NOMO-1 treated with dmso at 0.1 percent for 144 hours (cell line): ENCODE data around the gene CCDC148.

Source experiments
- DNase-seq: peaks from one replicate; lab custom pipeline; 2025; ENCODE audit not compliant: unreplicated experiment; lab: John Stamatoyannopoulos, UW

CCDC148 gene

GRCh38 chr2:158456309-158457066 is at the start of gene CCDC148, which contains the start of gene PKP4:
Gene CCDC148, minus strand, starts transcription at chr2:158456753. Its CDS starts 314 bp downstream, at chr2:158456439.
Gene PKP4, plus strand, starts transcription at chr2:158456952. Its CDS starts 76,233 bp downstream, at chr2:158533185.
- DNase-seq: peak; percentile 90

GRCh38 chr2:158505448-158505934 is 48.9 kb upstream of the CCDC148 start:
- DNase-seq: no peak

DNA sequence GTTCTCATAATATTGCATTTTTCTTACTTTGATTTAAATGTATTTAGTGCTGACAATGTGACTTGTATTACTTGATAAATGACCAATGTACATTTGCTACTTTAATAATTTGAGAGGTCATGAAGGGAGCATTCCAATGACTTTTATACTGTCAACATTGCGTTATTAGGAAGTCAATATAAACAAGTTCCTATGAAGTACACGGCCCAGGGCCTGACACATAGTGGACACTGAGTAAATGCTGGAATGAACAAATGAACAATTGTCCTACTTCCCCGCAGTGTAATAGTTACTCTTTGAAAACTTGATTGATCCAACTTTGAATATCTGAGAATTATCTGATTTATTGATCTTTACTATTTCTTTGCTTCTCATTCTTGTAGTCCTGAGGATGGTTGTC is 47.5 kb upstream of the CCDC148 start:
- DNase-seq: no peak

DNA sequence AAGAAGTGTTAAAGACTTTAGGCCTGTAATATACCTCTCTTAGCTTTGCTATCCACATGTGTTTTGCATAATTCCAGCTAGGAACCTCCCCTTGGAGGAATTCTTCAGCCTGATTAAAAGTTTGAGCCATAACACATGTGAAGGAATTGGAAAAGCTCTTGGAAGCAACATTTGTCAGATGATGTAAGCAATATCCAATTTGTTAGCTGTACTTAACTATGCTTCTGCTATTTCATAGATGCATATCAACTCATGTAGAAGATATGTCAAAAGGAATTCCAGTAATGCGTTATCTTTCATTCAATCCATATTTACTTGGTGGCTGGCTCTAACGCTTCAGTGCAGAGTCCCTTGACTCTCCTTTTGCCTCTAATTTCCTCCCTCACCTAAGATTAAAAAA is 46.4 kb upstream of the CCDC148 start:
- no peak for DNase-seq

GRCh38 chr2:158501301-158501700 is 44.7 kb upstream of the CCDC148 start:
- no peak for DNase-seq

- no peak for DNase-seq
These were observed 43.8 kb upstream of the CCDC148 start for GRCh38 chr2:158500333-158500732.

DNA sequence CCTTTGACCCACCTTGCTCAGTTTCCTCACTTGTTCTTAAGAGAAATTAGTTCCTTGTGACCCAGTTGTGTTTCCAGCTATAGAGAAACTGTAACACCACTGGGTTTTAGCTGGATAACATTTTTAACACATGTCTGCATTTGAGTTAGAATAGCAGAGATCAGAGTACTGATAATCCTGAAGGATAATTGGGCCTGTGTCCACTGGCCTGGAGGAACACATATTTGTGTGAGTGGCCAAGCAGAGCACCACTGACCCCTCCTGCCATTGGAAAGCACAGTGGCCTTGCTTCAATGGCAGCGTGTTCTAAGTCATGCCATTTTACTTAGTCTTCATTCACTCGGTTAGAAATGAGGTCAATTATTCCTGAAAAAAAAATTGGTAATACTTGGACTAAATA is 42.8 kb upstream of the CCDC148 start:
- DNase-seq: no peak

GRCh38 chr2:158498749-158499136 is 42.2 kb upstream of the CCDC148 start:
- DNase-seq: no peak

DNA sequence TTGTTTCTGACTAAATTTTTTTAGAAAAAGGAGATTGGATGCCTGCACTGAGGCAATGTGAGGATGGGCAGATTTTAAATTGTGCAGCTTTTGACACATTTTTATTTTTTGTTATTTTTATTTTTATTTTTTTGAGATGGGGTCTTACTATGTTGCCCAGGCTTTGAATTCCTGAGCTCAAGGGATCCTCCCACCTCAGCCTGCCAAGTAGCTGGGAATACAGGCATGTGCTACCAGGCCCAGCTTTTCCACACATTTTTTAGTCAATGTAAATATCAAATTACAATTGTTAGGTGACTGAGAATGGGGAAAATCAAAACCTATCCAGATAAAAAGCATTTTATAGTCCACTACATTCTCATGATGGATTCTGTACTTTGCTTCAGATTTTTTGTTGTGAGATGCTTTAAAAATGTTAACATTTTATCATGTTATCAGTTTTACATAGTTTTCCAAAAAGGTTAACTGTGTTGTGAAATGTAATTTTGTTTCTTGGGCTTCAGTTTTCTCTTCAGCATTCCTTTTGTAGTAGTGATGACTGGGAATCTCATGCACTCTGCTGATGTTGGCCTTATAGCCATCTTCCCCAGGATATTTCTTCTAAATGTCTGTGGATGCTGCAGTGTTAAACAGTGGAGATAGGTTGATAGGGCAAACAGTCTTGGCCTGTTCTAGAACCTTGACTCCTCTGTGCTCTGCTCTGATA is 41.6 kb upstream of the CCDC148 start:
- DNase-seq: no peak

DNA sequence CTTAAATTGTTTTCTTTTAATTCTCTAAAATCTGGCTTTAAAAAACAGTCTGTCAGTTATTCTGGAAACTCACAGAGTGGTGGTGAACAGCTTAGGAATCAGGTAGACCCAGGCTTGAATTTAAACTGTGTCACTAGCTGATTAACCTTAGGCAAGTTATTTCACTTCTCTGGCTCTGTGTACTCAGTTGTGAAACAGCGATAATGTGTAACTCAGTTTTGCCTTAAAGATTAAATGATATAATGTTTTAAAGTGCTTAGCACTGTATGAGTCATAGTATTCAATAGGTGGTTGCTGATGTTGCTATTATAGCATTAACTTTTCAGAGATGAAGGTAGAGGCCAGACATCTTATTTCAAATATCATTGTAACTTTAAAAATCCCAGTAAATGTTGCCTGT is 40.9 kb upstream of the CCDC148 start:
- no peak for DNase-seq

- DNase-seq: no peak
These were observed 40.4 kb upstream of the CCDC148 start for GRCh38 chr2:158496986-158497385.

- no peak for DNase-seq
These were observed 38.6 kb upstream of the CCDC148 start for GRCh38 chr2:158495175-158495574.

DNA sequence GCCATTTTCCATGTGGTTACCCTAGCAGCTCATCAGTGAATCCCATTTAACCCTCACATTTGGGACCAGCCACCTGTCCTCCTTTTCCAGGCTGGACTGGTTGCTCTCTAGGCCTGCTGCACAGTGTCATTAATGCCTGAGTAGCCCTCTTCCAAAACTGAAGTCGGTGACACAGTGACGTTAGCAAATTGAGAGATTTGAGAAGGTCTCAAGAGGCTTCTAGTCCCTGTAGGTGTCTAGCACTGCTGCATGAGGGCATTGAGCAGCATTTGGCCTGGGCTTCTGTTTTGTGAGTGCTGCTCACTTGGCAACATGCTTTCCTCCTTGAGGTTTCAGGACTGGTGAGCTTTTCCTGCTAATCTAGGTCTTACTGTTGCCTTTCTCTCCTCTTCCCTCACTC is 36.9 kb upstream of the CCDC148 start:
- DNase-seq: no peak

DNA sequence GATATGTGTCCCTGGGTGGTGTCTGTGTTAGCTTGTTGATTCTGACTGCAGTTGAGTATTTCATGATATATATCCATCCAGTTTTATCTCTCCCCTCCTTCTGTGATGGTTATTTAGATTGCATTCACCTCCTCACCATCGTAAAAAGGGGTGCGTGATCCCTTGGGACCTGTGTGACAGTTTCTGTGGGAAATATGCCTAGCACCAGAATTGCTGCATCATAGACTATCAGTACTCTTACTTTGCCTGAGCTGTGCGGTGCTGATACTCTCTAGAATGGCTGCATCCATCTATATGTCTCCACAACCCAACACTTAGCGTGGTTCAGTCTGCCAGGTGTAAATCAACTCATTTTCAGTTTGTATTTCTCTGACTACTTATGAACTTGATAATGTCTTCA is 34.5 kb upstream of the CCDC148 start:
- no peak for DNase-seq

DNA sequence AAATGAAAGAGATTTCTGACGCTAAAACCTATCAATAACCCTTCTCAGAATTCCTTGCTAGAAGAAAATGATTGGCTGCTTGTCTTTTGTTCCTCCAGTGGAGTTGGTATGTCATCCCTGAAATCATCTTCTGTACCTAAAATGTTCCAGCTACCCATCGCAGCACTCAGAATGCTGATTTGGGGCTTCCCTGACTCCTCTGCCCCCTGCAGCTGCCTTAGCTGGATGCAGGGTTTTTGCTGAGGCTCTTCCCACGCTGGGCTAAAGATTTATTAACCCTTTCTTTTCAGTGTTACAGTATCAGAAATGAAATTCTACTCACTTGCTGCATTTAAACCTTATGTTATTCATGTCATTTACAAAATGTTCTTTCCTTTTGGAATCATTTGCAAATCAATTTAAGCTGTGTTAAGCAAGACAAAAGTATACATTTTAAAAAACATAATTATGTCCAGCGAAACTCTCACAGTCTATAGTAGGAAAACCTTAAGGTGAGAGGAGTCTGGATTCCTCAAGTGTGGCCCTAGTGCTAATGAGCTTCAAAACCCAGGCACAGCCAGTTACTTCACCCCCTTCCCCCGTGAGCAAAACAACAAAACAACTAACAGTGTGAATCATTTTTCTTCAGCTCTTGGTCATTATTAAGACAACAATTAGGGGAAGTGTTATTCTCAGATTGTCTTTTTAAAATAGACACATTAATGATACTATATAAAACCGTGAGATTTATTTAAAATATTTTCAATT is 33.0 kb upstream of the CCDC148 start:
- no peak for DNase-seq

DNA sequence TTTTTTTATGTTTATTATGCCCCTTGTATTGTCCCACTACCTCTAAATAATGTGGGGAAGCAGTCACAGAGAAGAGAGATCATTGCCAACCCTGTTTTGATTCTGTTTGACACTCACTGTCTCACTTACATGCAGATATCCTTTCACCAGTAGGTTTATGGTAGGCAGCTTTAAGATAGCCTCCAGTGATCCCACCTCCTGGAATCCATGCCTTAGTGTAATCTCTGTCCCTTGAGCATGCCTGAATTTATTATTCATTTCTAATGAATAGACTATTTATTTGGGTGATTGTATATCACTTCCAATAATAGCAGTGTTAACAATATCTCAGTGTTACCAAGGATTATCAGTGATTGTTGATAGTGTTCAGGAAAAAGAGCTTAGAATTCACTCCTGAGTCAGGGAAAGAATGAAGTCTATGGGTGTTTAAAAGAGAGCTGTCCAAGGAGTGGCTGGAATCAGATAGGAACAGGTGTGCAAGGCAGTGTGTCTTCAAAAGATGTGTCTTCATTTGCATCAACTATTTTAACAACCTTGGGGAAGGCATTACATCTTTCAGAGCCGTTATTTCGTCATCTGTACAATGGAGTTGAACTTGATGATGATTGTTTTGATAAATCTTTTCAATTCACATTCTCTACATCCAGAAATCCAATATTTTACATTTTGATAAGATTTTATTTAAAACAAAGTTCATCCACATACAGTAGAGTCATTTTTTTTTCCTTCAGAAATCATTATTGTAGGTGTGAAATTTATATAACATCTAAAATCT is 32.1 kb upstream of the CCDC148 start:
- no peak for DNase-seq

DNA sequence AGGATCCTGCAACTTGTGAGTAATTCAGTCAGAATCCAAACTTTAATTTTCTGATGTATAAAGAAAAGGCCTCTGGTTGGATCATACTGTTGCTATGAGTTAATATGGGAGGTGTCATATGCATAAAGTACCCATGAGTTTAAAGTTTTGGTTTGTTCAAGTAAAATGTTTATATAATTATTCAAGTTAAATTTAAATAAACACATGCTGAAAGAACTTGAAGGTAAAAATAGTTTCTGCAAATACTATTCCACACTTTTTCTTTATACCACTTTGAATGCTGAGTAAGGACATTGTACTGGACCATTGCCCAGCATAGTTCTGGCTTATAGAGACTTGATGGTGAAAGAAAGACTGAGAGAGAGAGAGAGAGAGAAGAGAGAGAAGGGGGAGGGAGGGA is 30.9 kb upstream of the CCDC148 start:
- DNase-seq: no peak

GRCh38 chr2:158486970-158487325 is 30.4 kb upstream of the CCDC148 start:
- no peak for DNase-seq

GRCh38 chr2:158486150-158486969 is 29.8 kb upstream of the CCDC148 start:
- DNase-seq: no peak

- DNase-seq: no peak
These were observed 28.5 kb upstream of the CCDC148 start for GRCh38 chr2:158484892-158485556.
